Tongue (tissue), 2 donors: Measurements from ENCODE around the gene JADE1. TPM values are rescaled to one million over a fixed set of nuclear protein-coding genes. Genes with fewer than 3 reads are reported as not detected.

Source experiments
- DNase-seq: peaks from one replicate; pipeline ENCODE4 v3.0.0-alpha.2; 2015
- total RNA-seq: library from RNA; depleted of rRNA; stranded (reverse); fragments of >200 nt; gene quantifications from one replicate; pipeline ENCODE4 v1.2.3, GENCODE V29; 2014

The JADE1 gene
- total RNA-seq, 1 donor from 2014 or later = 36.7 TPM

DNA sequence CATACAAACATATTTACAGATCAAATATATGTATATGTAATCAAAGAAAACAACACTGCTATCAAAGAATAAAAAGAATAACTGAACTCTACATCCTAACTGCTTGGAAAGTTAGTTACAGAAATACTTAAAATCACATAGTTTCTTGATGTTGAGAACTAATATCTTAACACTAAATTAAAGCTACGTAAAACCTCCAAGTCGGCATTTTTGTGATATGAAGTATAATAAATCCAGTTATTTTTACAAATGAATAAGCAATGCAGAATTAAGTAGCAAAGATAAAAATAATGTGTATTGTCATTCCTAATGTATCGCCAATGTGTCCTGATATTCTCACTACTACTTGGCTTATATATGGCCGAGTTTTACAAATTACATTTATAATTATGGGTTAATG lies 68.4 kb downstream of the JADE1 start:
- no peak for DNase-seq

DNA sequence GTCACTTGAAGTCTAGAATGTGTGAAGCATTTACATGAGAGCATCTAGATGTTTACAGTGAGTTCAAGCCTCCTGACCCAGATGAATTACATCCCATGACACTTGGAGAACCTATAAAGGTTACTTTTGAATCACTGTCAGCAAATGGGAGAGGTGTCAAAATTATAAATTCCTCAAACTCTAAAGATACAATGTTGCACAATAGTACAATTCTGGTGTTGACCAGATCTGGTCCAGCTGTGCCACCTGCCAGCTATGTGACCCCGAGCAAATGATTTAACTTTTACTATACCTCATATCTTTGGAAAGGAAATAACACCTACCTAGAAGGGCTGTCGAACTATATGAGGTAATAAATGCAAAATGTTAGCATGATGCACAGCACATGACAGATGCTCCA lies 69.8 kb downstream of the JADE1 start:
- DNase-seq = no peak

DNA sequence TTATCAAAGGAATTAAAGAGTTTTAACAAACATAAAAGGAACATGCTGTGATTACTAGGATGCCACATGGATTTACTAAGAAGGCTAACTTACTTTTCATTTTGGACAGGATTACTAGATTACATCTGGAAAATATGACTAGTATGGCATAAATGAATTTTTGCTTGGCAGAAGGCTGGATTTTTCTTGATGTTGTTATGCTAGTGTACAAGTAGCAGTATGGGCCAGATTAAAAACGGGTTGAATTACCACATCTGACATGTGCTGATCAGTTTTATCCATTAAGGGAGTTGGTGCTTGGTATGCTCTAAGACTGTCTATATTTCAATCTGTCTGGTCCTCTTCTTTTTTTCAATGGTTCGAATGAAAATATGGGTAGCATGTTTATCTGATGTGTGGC lies 70.5 kb downstream of the JADE1 start:
- no peak for DNase-seq

DNA sequence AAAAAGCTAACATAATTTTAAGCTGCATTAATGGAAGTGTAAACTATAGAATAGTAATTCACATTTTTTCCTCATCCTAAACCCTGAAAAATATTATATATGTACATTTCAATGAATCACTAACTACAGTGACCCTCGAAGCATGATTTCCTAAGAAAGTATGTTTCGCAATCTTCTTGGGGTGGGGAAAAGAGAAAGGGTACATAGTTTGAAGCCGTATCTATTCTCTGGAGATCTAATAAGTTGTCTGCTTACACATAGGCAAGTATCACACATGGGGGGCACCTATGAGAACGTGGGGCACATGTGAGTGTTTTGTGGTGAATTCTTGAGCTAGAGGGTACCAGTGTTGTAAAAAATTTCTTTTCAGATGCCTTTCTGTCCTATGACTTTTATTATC lies 71.2 kb downstream of the JADE1 start:
- no peak for DNase-seq

DNA sequence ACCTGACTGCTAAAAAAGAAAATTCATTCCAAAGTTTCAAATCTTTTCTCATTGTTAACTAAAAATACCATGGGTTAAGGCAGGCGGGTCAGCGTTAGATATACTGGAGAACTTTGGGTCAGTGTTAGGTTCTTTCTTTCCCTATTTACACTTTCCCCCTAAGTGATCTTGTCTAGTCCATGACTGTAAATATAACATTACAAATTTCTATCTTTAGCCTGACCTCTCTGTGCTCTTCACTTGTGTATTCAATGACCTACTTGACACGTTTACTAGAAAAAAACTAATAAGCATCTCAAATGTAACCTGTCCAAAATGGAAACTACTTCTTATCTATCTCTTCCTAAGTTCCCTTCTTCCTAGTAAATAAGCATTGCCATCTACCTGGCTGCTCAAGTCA lies 95.3 kb downstream of the JADE1 start:
- no peak for DNase-seq

DNA sequence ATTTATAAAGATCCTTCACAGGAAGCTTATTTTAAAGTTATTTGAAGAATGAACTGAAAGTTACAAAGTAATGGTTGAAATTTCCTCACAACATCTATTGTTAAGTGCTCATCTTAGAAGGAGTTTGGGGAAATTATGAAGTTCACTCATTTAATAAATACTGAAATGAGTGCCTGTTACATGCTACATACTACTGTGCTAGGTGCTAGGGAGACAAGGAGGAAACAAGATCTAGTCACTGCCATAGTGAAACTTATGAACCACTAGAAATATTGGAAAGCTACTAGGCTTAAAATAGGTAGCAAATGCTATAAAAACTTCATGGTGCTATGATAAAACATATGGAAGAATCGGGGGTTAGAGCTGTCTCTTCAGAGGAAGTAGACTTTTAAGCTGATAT lies 97.1 kb downstream of the JADE1 start:
- no peak for DNase-seq

DNA sequence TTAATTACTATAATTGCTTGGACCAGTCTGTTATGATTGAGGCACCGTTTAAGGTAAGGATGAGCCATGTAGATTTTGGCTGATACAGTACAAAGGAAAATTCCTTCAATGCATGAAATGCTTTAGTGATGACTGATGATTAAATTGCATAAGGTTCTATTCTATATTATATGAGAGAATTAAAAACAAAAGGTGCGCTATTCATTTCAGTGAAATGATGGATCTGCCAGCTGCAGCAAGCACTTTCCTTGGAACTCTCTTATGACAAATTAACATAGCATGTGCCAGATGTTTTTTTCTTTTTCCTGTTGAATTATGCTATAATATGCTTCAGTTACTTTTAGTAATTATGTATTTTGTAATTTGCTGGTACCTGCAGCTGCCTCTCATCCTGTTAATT lies 98.5 kb downstream of the JADE1 start:
- peak; percentile 16 for DNase-seq

DNA sequence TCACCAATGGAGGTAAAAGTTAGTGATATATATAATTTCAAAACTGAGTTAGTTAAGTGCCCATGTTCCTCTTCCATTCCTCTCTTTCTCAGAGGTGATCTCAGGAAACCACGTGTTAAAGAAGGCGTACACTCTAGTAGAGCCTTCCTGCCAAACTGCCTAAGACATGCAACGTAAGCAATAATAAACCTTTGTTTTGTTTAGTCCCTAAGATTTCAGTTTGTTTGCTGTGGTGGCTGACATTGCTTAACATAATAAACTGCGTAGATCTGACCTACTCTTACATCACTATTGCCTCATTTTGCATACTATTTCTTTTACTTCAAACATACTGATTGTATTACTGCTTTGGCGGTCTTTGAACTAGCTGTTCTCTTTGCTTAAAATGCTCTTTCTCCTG lies 99.2 kb downstream of the JADE1 start:
- DNase-seq = no peak

DNA sequence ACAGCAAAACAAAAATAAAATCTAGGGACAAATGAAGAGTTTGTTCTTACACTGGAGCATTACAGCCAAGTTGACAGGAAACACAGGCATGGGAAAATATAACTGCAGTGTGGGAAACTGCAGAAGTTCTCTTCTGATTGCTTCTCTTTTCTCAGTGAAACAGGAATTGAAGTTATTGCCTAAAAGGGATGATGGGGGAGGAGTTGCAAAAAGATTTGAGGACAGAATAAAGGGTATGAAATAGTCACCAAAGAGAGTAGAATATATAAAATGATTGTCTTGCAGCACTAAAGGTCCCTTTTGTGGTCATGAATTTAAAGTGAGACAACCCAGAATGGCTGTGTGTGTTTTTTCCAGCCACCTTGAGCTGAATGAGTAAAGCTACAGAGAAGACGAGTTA lies 103.7 kb downstream of the JADE1 start:
- DNase-seq = no peak

DNA sequence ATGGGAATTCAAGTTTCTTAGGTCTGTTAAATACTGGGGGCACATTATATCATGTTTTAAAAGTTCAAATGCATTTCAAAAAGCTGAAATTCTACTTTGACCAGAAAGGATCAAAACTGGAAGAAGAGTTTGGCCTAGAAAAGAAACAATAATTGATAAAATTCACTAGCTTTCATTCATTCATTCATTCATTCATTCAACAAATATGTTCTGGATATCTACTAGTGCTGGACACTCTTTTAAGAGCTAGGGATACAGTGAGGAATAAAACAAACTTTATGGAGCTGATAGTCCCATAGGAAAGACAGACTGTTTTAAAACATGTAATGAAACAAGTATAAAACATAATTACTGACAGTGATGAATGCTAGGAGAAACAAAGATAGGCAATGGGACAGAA lies 106.0 kb downstream of the JADE1 start:
- DNase-seq = no peak

DNA sequence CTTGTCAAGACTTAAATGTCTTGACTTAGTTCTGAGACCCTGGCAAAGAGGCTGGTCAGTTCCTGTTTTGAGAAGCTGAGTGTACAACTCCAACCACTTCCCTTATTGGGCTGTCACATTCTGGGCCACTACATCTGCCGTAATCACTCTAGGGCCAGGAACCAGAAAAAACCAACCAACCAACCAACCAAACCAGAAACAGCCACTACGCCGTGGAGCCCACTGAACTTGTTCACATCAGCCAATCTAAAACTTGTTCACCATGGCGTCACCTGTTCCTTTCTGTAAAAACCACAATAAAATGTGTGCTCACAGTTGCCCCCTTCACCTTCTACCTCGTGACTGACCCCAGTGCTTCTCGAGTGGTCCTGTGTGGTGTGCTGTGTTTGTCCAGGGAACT lies 107.3 kb downstream of the JADE1 start:
- no peak for DNase-seq

DNA sequence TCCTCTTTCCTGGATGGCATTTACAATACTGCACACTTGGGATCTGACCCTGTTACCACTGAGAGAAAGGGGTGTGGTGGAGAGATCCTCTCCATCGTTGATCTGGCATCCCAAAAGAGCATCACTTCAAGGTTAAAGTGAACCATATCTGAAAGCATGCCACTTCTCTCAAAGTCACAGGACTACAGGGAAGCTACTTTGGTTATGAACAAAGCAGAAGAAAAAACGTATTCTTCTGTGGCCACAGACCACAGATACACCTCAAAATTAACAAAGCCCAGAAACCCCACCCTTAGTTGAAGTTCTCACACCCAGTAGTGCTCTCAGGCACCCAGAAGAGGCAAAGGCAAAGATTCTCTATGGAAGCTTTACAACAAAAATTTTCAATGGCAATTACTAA lies 108.3 kb downstream of the JADE1 start:
- no peak for DNase-seq

DNA sequence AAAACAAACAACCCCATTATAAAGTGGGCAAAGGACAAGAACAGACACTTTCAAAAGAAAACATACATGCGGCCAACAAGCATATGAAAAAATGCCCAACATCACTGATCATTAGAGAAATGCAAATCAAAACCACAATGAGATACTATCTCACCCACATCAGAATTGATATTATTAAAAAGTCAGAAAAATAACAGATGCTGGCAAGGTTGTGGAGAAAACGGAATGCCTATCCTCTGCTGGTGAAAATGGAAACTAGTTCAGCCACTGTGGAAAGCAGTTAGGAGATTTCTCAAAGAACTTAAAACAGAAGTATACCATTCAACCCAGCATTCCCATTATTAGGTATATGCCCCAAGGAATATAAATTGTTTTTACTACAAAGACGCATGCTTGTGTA lies 112.5 kb downstream of the JADE1 start:
- DNase-seq = no peak
